Measurements from ENCODE around the gene PAWR.
"Not testable (repeated sequence)": the region's sequence is repeated elsewhere in the genome, so short reads cannot be mapped to it uniquely, and the experiment has no call there.

The PAWR gene

GRCh38 chr12:79592865-79593264 lies 97.9 kb downstream of the PAWR start:
- no peaks in the 10 kb centered on the region for H3K4me1 ChIP-seq (ENCODE audit: control insufficient read depth, insufficient read depth, low read length, unreplicated experiment)
- H3K79me2 ChIP-seq (ENCODE audit: control insufficient read depth, insufficient read depth, low read length, unreplicated experiment), result no peaks in the 10 kb centered on the region
- no peaks in the 10 kb centered on the region for H3K27me3 ChIP-seq (ENCODE audit: insufficient read depth, low read length)
- H3K27ac ChIP-seq (ENCODE audit: low read depth, low read length), result no peak overlapping the region
- H3K36me3 ChIP-seq (ENCODE audit: insufficient read depth, low read length), result peaks cover 3% of the 10 kb centered on the region
- H3K4me3 ChIP-seq (ENCODE audit: low read depth, low read length), result no peak overlapping the region
- H2AFZ ChIP-seq (ENCODE audit: low read length, unreplicated experiment), result no peak overlapping the region

- H3K27me3 ChIP-seq (ENCODE audit: insufficient read depth, low read length), result no peaks in the 10 kb centered on the region
- H3K36me3 ChIP-seq (ENCODE audit: insufficient read depth, low read length), result peaks cover 3% of the 10 kb centered on the region
- no peaks in the 10 kb centered on the region for H3K79me2 ChIP-seq (ENCODE audit: control insufficient read depth, insufficient read depth, low read length, unreplicated experiment)
- H3K4me1 ChIP-seq (ENCODE audit: control insufficient read depth, insufficient read depth, low read length, unreplicated experiment), result no peaks in the 10 kb centered on the region
- no peak overlapping the region for H3K4me3 ChIP-seq (ENCODE audit: low read depth, low read length)
- H3K27ac ChIP-seq (ENCODE audit: low read depth, low read length), result no peak overlapping the region
- no peak overlapping the region for H2AFZ ChIP-seq (ENCODE audit: low read length, unreplicated experiment)
Observed at GRCh38 chr12:79591988-79592387, 98.8 kb downstream of the PAWR start.

- Histone ChIP-seq H3K4me1 (ENCODE audit: control insufficient read depth, insufficient read depth, low read length, unreplicated experiment) (no peaks in the 10 kb centered on the region), H3K4me3 (ENCODE audit: low read depth, low read length) (no peak overlapping the region), H3K36me3 (ENCODE audit: insufficient read depth, low read length) (peaks cover 3% of the 10 kb centered on the region), H2AFZ (ENCODE audit: low read length, unreplicated experiment) (no peak overlapping the region), H3K27ac (ENCODE audit: low read depth, low read length) (no peak overlapping the region), H3K79me2 (ENCODE audit: control insufficient read depth, insufficient read depth, low read length, unreplicated experiment) (no peaks in the 10 kb centered on the region), H3K27me3 (ENCODE audit: insufficient read depth, low read length) (no peaks in the 10 kb centered on the region)
Observed at GRCh38 chr12:79590751-79591150, 100.0 kb downstream of the PAWR start.

GRCh38 chr12:79587368-79587767 lies 103.4 kb downstream of the PAWR start:
- H3K4me1 ChIP-seq (ENCODE audit: control insufficient read depth, insufficient read depth, low read length, unreplicated experiment), result no peaks in the 10 kb centered on the region
- peaks cover 3% of the 10 kb centered on the region; the same call in 1 of the 2 replicates for H3K36me3 ChIP-seq (ENCODE audit: insufficient read depth, low read length)
- no peaks in the 10 kb centered on the region for H3K27me3 ChIP-seq (ENCODE audit: insufficient read depth, low read length)
- H3K79me2 ChIP-seq (ENCODE audit: control insufficient read depth, insufficient read depth, low read length, unreplicated experiment), result no peaks in the 10 kb centered on the region
- no peak overlapping the region for H3K27ac ChIP-seq (ENCODE audit: low read depth, low read length)
- H2AFZ ChIP-seq (ENCODE audit: low read length, unreplicated experiment), result no peak overlapping the region
- no peak overlapping the region for H3K4me3 ChIP-seq (ENCODE audit: low read depth, low read length)

- no peaks in the 10 kb centered on the region for H3K4me1 ChIP-seq (ENCODE audit: control insufficient read depth, insufficient read depth, low read length, unreplicated experiment)
- H3K4me3 ChIP-seq (ENCODE audit: low read depth, low read length), result no peak overlapping the region
- H3K27me3 ChIP-seq (ENCODE audit: insufficient read depth, low read length), result no peaks in the 10 kb centered on the region
- no peaks in the 10 kb centered on the region for H3K79me2 ChIP-seq (ENCODE audit: control insufficient read depth, insufficient read depth, low read length, unreplicated experiment)
- H3K36me3 ChIP-seq (ENCODE audit: insufficient read depth, low read length), result no peaks in the 10 kb centered on the region
- H2AFZ ChIP-seq (ENCODE audit: low read length, unreplicated experiment), result no peak overlapping the region
- no peak overlapping the region for H3K27ac ChIP-seq (ENCODE audit: low read depth, low read length)
Observed at GRCh38 chr12:79585147-79585546, 105.6 kb downstream of the PAWR start.

GRCh38 chr12:79573820-79574219 lies 116.9 kb downstream of the PAWR start:
- Histone ChIP-seq H3K4me1 (ENCODE audit: control insufficient read depth, insufficient read depth, low read length, unreplicated experiment) (no peaks in the 10 kb centered on the region), H3K4me3 (ENCODE audit: low read depth, low read length) (no peak overlapping the region), H2AFZ (ENCODE audit: low read length, unreplicated experiment) (no peak overlapping the region), H3K27ac (ENCODE audit: low read depth, low read length) (no peak overlapping the region), H3K36me3 (ENCODE audit: insufficient read depth, low read length) (peaks cover 19% of the 10 kb centered on the region), H3K79me2 (ENCODE audit: control insufficient read depth, insufficient read depth, low read length, unreplicated experiment) (no peaks in the 10 kb centered on the region), H3K27me3 (ENCODE audit: insufficient read depth, low read length) (no peaks in the 10 kb centered on the region)

- H3K4me3 ChIP-seq (ENCODE audit: low read depth, low read length), result no peak overlapping the region
- H3K36me3 ChIP-seq (ENCODE audit: insufficient read depth, low read length), result peaks cover 18% of the 10 kb centered on the region
- H3K27me3 ChIP-seq (ENCODE audit: insufficient read depth, low read length), result no peaks in the 10 kb centered on the region
- no peaks in the 10 kb centered on the region for H3K79me2 ChIP-seq (ENCODE audit: control insufficient read depth, insufficient read depth, low read length, unreplicated experiment)
- H3K4me1 ChIP-seq (ENCODE audit: control insufficient read depth, insufficient read depth, low read length, unreplicated experiment), result no peaks in the 10 kb centered on the region
- no peak overlapping the region for H3K27ac ChIP-seq (ENCODE audit: low read depth, low read length)
- H2AFZ ChIP-seq (ENCODE audit: low read length, unreplicated experiment), result no peak overlapping the region
Observed at GRCh38 chr12:79569679-79570078, 121.1 kb downstream of the PAWR start.

GRCh38 chr12:79567175-79567563 lies 123.6 kb downstream of the PAWR start:
- Histone ChIP-seq H3K4me1 (ENCODE audit: control insufficient read depth, insufficient read depth, low read length, unreplicated experiment) (no peaks in the 10 kb centered on the region), H2AFZ (ENCODE audit: low read length, unreplicated experiment) (no peak overlapping the region), H3K27ac (ENCODE audit: low read depth, low read length) (no peak overlapping the region), H3K27me3 (ENCODE audit: insufficient read depth, low read length) (no peaks in the 10 kb centered on the region), H3K36me3 (ENCODE audit: insufficient read depth, low read length) (peaks cover 23% of the 10 kb centered on the region), H3K79me2 (ENCODE audit: control insufficient read depth, insufficient read depth, low read length, unreplicated experiment) (no peaks in the 10 kb centered on the region), H3K4me3 (ENCODE audit: low read depth, low read length) (no peak overlapping the region)

- no peak overlapping the region for H3K4me3 ChIP-seq (ENCODE audit: low read depth, low read length)
- H3K4me1 ChIP-seq (ENCODE audit: control insufficient read depth, insufficient read depth, low read length, unreplicated experiment), result no peaks in the 10 kb centered on the region
- H2AFZ ChIP-seq (ENCODE audit: low read length, unreplicated experiment), result no peak overlapping the region
- no peak overlapping the region for H3K27ac ChIP-seq (ENCODE audit: low read depth, low read length)
- H3K27me3 ChIP-seq (ENCODE audit: insufficient read depth, low read length), result no peaks in the 10 kb centered on the region
- no peaks in the 10 kb centered on the region for H3K79me2 ChIP-seq (ENCODE audit: control insufficient read depth, insufficient read depth, low read length, unreplicated experiment)
- H3K36me3 ChIP-seq (ENCODE audit: insufficient read depth, low read length), result peaks cover 23% of the 10 kb centered on the region
Observed at GRCh38 chr12:79566452-79567174, 124.2 kb downstream of the PAWR start.

GRCh38 chr12:79564727-79565350 lies 125.9 kb downstream of the PAWR start:
- not testable (repeated sequence) for H3K27ac ChIP-seq (ENCODE audit: low read depth, low read length); H2AFZ ChIP-seq (ENCODE audit: low read length, unreplicated experiment); H3K79me2 ChIP-seq (ENCODE audit: control insufficient read depth, insufficient read depth, low read length, unreplicated experiment); H3K4me3 ChIP-seq (ENCODE audit: low read depth, low read length); H3K27me3 ChIP-seq (ENCODE audit: insufficient read depth, low read length); H3K4me1 ChIP-seq (ENCODE audit: control insufficient read depth, insufficient read depth, low read length, unreplicated experiment)
- H3K36me3 ChIP-seq (ENCODE audit: insufficient read depth, low read length), result peaks cover 23% of the 10 kb centered on the region
